ENCODE measurements around the gene MMP24OS. TPM values are rescaled to one million over a fixed set of nuclear protein-coding genes. Genes with fewer than 3 reads are reported as not detected.

MMP24OS gene
- total RNA-seq, 1 experiment from 2014 or later, result 95.4 TPM

DNA sequence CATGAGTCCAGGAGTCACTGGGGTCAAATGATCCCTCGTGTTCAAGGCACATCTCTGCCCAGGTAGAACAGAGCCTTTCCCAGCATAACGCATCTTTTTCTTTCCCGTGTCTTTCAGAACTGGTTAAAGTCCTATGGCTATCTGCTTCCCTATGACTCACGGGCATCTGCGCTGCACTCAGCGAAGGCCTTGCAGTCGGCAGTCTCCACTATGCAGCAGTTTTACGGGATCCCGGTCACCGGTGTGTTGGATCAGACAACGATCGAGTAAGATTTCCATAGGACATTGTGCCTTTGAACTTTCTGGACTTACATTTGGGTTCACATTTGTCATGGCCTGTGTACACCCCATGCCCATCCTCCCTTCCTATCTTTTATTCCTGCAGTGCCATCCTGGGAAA, 31.2 kb downstream of the MMP24OS start:
- no peak for DNase-seq
- intact Hi-C loops (cut with micrococcal nuclease; ENCODE audit: unreplicated experiment), result no loop called here
- no peaks in the 10 kb centered on the region for H3K9me3 Mint-ChIP-seq (ENCODE audit: low read depth, unreplicated experiment)
- H3K36me3 Mint-ChIP-seq (ENCODE audit: insufficient read depth, unreplicated experiment), result peaks cover 6% of the 10 kb centered on the region
- no TSS peak for BruUV-seq (replicated peaks)
- no peak for TF ChIP-seq CTCF (IDR thresholded peaks at IDR 0.05; ENCODE audit: unreplicated experiment)
- H3K4me3 Mint-ChIP-seq (ENCODE audit: low read depth, unreplicated experiment), result no peak overlapping the region
- no peaks in the 10 kb centered on the region for H3K27me3 Mint-ChIP-seq (ENCODE audit: unreplicated experiment)
- peaks cover under 1% of the 10 kb centered on the region for H3K4me1 Mint-ChIP-seq (ENCODE audit: low read depth, unreplicated experiment)
- H3K27ac Mint-ChIP-seq (ENCODE audit: unreplicated experiment), result no peak overlapping the region
- CTCF ChIA-PET, result no interaction called here

DNA sequence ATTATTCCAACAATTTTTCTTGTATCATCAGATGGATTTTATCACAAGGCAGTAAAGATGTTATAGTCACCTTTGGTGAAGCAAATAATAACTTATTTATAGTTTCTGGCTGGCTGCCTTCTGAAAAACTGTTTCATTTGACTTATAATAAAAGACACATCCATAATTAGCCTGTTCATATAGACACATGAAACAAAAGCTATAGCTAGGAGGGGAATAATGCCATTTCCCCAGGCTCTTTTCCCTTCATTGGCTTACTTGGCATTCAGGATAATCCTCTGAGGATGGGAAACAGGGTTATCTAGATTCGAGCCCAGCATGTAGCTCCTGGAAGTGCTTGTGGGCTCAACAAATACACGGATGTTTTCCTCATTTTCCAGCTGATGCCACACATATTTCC, 33.9 kb downstream of the MMP24OS start:
- no peak for DNase-seq
- Mint-ChIP-seq H3K36me3 (ENCODE audit: insufficient read depth, unreplicated experiment) (no peaks in the 10 kb centered on the region), H3K4me3 (ENCODE audit: low read depth, unreplicated experiment) (no peak overlapping the region), H3K4me1 (ENCODE audit: low read depth, unreplicated experiment) (no peaks in the 10 kb centered on the region), H3K27me3 (ENCODE audit: unreplicated experiment) (no peaks in the 10 kb centered on the region), H3K9me3 (ENCODE audit: low read depth, unreplicated experiment) (no peaks in the 10 kb centered on the region), H3K27ac (ENCODE audit: unreplicated experiment) (no peak overlapping the region)
- CTCF ChIA-PET, result no interaction called here
- intact Hi-C loops (cut with micrococcal nuclease; ENCODE audit: unreplicated experiment), result no loop called here
- no peak for TF ChIP-seq CTCF (IDR thresholded peaks at IDR 0.05; ENCODE audit: unreplicated experiment)
- no TSS peak for BruUV-seq (replicated peaks)

DNA sequence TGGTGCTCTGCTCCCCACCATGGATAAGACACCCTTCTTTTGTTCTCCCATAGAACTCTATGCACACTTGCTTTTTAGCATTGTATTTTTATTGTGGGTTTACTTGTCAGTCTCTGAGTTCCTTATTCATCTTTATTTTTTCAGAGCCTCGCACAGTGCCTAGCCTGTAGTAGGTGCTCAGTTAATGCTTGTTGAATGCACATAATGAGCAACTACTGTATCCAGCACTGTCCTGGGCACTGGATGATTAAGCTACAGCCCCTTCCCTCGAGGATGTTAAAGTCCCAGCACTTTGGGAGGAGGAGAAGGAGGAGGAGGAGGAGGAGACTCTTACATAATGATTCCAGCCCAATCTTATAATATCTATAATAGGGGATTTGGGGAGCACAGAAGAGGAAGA, 34.6 kb downstream of the MMP24OS start:
- intact Hi-C loops (cut with micrococcal nuclease; ENCODE audit: unreplicated experiment), result no loop called here
- DNase-seq, result no peak
- H3K36me3 Mint-ChIP-seq (ENCODE audit: insufficient read depth, unreplicated experiment), result no peaks in the 10 kb centered on the region
- no peaks in the 10 kb centered on the region for H3K9me3 Mint-ChIP-seq (ENCODE audit: low read depth, unreplicated experiment)
- H3K27me3 Mint-ChIP-seq (ENCODE audit: unreplicated experiment), result peaks cover 6% of the 10 kb centered on the region
- no TSS peak for BruUV-seq (replicated peaks)
- CTCF ChIA-PET, result interaction anchor here (0.6 to 0.9 kb wide), 2 partner anchors 32 to 99 kb away, joined by 3 read pairs; no protein-coding TSS in a partner anchor
- no peak for TF ChIP-seq CTCF (IDR thresholded peaks at IDR 0.05; ENCODE audit: unreplicated experiment)
- no peaks in the 10 kb centered on the region for H3K4me1 Mint-ChIP-seq (ENCODE audit: low read depth, unreplicated experiment)
- no peak overlapping the region for H3K27ac Mint-ChIP-seq (ENCODE audit: unreplicated experiment)
- H3K4me3 Mint-ChIP-seq (ENCODE audit: low read depth, unreplicated experiment), result no peak overlapping the region

DNA sequence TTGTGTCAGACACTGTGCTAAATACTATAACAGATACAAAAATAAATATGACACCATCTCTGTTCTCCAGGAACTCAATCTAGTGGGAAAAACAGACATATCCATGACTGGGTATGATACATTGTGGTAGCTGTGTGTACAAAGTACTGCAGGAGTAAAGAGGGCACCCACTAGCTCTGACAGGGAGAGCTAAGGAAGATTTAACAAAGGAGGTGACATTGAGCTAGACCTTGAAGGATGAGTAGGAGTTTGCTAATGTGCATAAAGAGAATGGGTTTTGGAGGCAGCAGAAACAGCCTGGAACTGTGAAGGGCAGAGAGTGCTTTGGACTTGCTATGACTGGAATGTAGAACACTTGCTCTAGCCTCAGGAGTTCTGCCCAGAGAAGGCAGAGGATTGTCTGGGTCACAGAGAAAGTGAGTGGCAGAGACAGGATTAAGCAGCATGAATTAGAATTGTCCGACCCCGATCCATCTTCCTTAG, 37.1 kb downstream of the MMP24OS start:
- Mint-ChIP-seq H3K9me3 (ENCODE audit: low read depth, unreplicated experiment) (no peaks in the 10 kb centered on the region), H3K4me3 (ENCODE audit: low read depth, unreplicated experiment) (no peak overlapping the region), H3K27me3 (ENCODE audit: unreplicated experiment) (peaks cover 14% of the 10 kb centered on the region), H3K4me1 (ENCODE audit: low read depth, unreplicated experiment) (no peaks in the 10 kb centered on the region), H3K36me3 (ENCODE audit: insufficient read depth, unreplicated experiment) (no peaks in the 10 kb centered on the region), H3K27ac (ENCODE audit: unreplicated experiment) (no peak overlapping the region)
- BruUV-seq (replicated peaks), result no TSS peak
- TF ChIP-seq CTCF (IDR thresholded peaks at IDR 0.05; ENCODE audit: unreplicated experiment), result no peak
- DNase-seq, result no peak
- intact Hi-C loops (cut with micrococcal nuclease; ENCODE audit: unreplicated experiment), result no loop called here
- CTCF ChIA-PET, result interaction anchor here (0.5 kb wide), 1 partner anchor 163 kb away, joined by 3 read pairs; no protein-coding TSS in a partner anchor

Measured in Calu3 (cell line).